ENCODE results near the gene LRRC4B.
A peak's percentile ranks its signal among the peaks of the same experiment; 100 is the strongest.

The LRRC4B gene

GRCh38 chr19:50520822-50521465, 47.3 kb downstream of the LRRC4B start:
- DNase-seq (ENCODE audit: low read depth, low spot score): no peak

DNA sequence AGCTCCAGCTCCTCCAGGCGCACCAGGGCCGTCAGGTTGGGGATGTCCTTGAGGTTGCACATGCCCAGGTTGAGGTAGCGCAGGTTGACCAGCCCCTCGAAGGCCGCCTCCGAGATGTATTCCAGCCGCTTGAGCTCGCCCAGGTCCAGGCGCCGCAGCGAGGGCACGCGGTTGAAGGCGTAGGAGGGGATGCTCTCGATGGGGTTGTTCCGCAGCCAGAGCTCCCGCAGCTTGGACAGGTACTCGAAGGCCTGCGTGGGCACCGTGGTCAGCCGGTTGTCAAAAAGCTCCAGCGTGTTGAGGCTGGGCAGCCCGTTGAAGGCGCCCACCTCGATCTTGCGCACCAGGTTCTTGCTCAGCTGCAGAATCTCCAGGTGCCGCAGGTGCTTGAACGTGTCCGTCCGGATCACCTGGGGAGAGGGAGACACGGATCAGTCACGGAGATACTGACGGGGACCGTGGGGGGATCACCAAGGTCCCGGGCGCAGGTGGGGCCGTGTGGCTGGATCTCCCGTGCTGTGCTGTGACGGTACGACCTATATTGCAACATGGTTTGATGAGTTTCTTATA, 49.1 kb downstream of the LRRC4B start:
- no peak for DNase-seq (ENCODE audit: low read depth, low spot score)

GRCh38 chr19:50518091-50519005, 49.9 kb downstream of the LRRC4B start:
- DNase-seq (ENCODE audit: low read depth, low spot score): no peak

- no peak for DNase-seq (ENCODE audit: low read depth, low spot score)
These were observed 50.5 kb downstream of the LRRC4B start for GRCh38 chr19:50517704-50518075.

DNA sequence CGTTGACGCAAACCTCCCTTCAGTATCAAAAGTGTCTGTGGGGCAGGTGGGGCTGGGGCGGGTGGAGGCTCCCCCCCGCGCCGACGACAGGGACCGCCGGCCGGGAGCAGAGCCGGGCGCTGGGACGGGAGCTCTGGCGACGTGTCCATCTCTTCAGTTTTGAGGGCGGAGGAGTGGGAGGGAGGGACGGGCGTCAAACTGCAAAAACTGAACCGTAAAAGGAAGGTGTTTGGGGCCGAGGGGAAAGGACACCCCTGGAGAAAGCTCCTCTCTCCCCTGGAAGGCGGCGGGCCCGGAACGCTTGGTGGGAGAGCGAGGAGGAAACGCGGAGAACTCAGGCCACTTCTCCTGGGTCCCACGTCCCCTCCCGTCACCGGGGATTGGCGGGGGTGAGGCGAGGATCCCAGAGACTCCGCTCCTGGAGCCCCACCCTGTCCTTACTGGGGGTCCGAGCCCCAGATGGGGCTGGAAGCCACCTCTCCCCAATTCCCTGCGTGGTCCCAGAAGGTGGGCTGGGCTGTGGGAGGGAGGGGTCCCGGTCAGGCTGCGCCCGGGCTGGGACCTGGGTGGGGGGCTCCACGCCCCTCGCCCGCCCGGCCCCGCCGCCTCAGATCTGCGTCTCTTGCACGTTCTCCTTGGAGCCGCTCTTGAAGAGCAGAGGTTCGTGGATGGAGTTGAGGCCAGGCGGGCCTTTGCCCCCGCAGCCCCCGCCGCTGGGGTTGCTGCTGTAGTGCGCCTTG, 51.1 kb downstream of the LRRC4B start:
- no peak for DNase-seq (ENCODE audit: low read depth, low spot score)

- no peak for DNase-seq (ENCODE audit: low read depth, low spot score)
These were observed 51.8 kb downstream of the LRRC4B start for GRCh38 chr19:50516456-50516855.

- DNase-seq (ENCODE audit: low read depth, low spot score): no peak
These were observed 53.1 kb downstream of the LRRC4B start for GRCh38 chr19:50515168-50515561.

- no peak for DNase-seq (ENCODE audit: low read depth, low spot score)
These were observed 53.7 kb downstream of the LRRC4B start for GRCh38 chr19:50514346-50515167.

DNA sequence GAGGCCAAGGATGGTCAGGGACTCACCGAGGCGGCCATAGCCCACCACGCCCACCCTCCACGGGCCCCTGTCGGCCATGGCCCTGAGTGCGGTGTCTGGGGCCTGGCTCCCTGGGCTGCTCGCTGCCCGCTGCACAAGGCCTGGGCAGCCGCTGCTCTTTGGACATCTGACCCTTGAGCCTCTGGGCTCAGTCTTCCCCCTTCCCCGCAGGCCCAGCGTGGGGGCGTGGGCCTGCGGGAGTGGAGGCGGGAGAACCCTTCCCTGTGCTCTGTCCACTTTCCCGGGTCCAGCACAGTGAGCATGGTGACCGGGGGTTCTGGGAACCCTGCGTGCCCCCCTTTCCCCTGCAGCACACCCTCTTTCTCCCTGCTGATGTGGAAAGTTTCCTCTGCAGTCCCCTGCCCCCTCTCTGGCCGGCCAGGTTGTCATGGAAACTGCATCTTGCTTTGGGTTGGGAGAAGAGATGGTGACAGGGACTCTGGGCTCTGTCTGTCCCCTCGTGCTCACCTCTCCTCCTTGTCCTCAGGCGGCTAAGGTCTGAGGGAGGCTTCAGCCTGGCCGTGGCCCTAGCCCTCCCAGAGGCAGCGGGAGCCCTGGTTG, 54.4 kb downstream of the LRRC4B start, which contains the start of gene ASPDH:
ASPDH (minus strand) TSS at position 168 of the 600 bp plus-strand sequence; CDS start at position 78, 90 bp downstream.
- DNase-seq (ENCODE audit: low read depth, low spot score): no peak

DNA sequence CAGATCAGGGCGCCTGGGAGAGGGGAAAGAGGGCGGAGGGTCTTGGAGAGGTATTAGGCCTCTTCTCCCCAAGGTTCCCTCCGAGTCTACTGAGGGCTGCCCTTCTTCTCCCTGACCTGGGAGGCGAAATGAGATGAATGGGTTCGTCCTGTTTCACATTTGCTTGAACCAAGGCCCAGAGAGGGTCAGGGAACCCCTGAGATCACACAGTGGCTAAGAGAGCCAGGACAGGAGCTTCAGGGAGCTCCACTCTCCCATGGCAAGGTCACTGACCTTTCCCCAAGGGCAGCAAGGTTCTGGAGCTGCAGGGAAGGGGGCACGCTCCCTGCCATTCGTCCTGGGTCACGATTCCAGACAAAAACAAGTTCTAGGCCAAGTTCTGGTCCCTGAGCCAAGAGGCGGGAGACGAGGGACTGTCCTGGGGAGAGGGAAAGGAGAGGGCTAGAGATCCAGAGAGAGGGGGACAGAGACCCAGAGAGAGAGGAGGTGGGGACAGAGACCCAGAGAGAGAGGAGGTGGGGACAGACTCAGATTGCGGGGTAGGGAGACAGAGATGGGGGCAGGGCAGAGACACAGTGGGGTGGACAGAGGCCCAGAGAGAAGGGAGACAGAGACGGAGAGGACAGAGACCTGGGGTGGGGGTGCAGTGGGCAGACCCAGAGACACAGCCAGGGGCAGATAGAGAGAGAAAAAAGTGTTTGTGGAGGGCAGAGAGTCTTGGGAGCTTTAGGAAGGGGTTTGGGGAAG, 55.1 kb downstream of the LRRC4B start:
- DNase-seq (ENCODE audit: low read depth, low spot score): no peak

- no peak for DNase-seq (ENCODE audit: low read depth, low spot score)
These were observed 55.9 kb downstream of the LRRC4B start for GRCh38 chr19:50512112-50512998.

DNA sequence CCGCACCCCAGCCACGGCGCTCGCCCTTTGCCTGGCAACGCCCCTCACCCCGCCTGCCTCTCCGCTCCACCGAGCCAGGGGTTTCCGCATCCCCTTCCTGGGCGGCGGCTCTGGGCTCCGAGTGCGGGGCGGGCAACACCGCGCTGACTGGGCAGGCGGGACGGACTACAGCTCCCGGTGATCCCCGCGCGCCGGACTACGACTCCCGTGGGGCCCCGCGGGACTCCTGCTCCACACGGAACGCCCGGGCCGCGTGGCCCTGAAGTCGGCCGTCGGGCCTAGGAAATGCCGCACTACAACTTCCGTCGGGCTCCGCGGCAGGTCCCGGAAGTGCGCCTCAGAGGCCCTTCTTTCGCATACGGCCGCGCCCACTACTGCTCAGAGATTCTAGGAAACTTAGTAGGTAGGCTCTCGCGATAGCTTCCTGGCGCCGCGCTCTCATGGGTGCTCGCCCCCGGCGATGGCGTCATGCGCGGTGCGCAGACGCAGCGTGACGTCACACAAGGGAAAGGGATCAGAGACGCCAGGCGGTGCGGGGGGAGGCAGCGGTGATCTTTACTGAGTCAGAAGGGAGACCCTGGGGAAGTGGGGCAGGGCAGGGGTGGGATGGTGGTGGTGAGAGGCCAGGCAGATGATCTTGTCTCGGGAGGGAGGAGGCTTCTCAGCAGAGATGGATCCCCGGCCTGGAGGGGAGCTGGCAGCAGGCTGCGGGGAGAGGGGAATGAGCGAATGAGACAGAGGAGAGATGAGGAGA, 57.0 kb downstream of the LRRC4B start, which contains the start of gene JOSD2:
JOSD2 (minus strand) TSS at position 123 of the 754 bp plus-strand sequence. CDS start 760 bp downstream, outside the sequence.
- peak; percentile 98 for DNase-seq (ENCODE audit: low read depth, low spot score)

DNA sequence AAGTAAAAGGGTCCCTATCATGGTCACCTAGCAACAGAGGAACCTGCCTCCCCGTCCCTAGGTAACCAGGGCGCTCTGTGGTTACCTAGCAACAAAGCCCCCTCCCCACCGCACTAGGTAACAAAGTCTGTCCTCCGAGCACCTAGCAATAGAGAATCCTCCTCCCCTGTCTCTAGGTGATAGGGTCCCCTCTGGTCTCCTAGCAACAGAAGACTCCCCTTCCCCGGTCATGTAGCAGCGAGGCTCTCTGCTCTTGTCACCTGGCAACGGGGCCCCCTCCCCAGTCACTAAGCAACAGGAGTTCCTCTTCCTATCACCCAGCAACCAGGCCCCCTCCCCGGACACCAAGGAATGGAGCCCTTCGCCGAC, 57.6 kb downstream of the LRRC4B start:
- DNase-seq (ENCODE audit: low read depth, low spot score): peak; percentile 65

GRCh38 chr19:50510121-50510670, 58.0 kb downstream of the LRRC4B start:
- no peak for DNase-seq (ENCODE audit: low read depth, low spot score)

DNA sequence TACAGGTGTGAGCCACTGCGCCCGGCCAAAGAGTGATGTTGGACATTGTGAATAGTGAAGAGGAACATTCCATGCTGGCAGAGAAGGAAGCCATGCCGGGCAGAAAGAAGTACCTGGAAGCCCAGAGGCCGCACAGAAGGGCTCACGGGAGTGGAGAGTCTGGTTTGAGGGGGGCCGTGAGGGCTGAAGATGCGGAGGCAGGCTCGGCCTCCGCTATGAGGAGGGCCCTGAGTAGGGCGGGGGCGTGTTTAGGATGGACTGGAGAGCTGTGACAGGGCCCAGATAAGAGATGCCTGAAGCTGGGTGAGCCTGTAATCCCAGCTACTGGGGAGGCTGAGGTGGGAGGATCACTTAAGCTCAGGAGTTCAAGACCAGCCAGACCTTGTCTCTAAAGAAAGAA, 58.9 kb downstream of the LRRC4B start:
- no peak for DNase-seq (ENCODE audit: low read depth, low spot score)

- DNase-seq (ENCODE audit: low read depth, low spot score): no peak
These were observed 59.4 kb downstream of the LRRC4B start for GRCh38 chr19:50508843-50509190.

DNA sequence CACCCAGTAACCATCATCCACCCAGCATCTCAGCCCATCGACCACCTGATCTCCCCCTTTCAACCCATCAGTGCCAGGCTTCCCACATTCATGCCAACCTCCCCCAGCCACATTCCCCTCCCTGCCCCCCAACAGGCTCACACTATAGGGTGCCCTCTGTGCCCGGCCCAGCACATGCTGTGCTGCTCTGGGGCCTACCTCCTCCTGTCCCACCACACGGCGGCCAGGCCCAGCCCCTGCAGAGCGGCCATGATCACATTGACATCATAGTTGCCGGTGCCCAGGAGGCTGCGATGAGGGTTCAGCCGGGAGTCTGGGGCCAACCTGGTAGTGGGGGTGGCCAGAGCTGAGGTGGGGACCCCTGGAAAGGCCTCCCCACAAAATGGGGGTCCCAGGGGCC, 60.9 kb downstream of the LRRC4B start:
- no peak for DNase-seq (ENCODE audit: low read depth, low spot score)

- no peak for DNase-seq (ENCODE audit: low read depth, low spot score)
These were observed 61.5 kb downstream of the LRRC4B start for GRCh38 chr19:50506700-50507099.
